Left forelimb (tissue), 1 donor: ENCODE results near the gene ST8SIA1.

Source experiments
- DNase-seq: peaks from one replicate; pipeline ENCODE4 v3.0.0-alpha.2; 2018; ENCODE audit warnings: low spot score

The ST8SIA1 gene

DNA sequence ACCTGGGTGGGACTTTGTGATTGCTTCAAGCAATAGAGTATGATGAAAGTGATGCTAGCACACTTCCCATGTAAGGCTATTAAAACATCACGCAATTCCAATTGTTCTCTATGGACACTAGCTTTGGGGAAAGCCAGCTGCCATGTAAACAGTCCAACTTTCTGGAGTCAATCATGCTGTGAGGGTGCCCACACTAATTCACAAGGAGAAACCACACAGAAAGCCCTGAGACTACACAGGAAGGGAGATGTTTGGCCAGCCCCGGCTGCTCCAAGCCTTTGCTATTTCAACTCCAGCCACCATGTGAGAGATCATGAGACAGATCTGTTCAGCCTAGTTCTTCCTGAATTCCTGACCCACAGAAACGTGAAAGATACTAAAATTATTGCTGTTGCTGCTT, 96.3 kb downstream of the ST8SIA1 start:
- no peak for DNase-seq

- DNase-seq: no peak
These were observed 99.9 kb downstream of the ST8SIA1 start for GRCh38 chr12:22234561-22234960.

GRCh38 chr12:22231836-22232235, 102.7 kb downstream of the ST8SIA1 start:
- no peak for DNase-seq

- DNase-seq: no peak
These were observed 103.4 kb downstream of the ST8SIA1 start for GRCh38 chr12:22231078-22231477.

GRCh38 chr12:22230280-22230794, 104.2 kb downstream of the ST8SIA1 start:
- no peak for DNase-seq

- no peak for DNase-seq
These were observed 104.7 kb downstream of the ST8SIA1 start for GRCh38 chr12:22229652-22230279.

GRCh38 chr12:22228022-22228875, 106.3 kb downstream of the ST8SIA1 start:
- no peak for DNase-seq

DNA sequence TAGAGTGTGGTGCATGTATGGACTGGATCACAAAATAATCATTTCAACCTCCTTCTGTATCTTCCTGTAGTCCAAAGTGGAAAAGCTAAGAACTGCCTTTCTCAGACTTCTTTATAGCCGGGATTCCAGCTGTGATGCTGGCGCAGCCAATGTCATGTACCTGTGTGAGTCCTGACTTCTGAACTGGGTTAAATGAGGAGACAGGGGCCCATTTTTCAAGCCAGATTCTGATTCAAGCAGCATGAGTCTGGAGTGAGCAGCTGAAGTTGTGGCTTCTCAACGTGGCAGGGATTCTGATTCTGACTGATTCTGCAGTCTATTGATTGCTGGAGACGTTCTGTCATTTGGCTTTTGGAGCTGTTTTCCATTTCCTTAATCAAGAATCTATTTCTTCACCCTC, 111.2 kb downstream of the ST8SIA1 start:
- DNase-seq: no peak

- no peak for DNase-seq
These were observed 117.0 kb downstream of the ST8SIA1 start for GRCh38 chr12:22217556-22217955.

- DNase-seq: no peak
These were observed 118.8 kb downstream of the ST8SIA1 start for GRCh38 chr12:22215467-22216253.

GRCh38 chr12:22211128-22211527, 123.4 kb downstream of the ST8SIA1 start:
- no peak for DNase-seq

- no peak for DNase-seq
These were observed 125.1 kb downstream of the ST8SIA1 start for GRCh38 chr12:22209422-22209821.

DNA sequence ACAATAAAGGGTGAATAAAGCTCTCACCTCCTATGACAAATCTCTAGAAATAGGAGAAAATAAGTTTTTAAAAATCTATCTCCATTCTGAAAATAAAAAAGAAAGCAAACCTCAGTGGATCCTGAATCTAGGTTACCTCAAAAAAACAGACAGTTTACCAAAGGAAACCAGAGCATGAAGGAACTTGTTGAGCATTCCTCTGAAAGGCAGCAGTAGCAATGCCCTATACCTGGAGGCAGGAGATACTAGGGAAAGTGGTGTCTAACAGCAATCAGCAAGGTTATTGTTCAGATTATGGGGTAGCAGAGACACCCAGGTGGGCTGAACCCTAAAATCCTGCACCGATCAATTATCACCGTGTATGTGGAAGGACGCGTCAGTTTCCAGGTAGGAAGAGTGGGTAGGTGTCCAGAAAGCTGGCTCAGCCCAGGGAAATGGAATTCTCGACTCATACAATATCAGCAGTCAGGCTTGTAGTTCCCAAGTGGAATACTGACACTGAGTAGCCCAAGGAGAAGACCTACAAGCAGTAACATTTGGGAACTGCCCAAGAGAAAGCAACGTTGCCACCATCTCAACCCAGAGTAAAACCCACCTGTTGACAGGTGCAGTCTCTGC, 128.3 kb downstream of the ST8SIA1 start:
- DNase-seq: no peak

DNA sequence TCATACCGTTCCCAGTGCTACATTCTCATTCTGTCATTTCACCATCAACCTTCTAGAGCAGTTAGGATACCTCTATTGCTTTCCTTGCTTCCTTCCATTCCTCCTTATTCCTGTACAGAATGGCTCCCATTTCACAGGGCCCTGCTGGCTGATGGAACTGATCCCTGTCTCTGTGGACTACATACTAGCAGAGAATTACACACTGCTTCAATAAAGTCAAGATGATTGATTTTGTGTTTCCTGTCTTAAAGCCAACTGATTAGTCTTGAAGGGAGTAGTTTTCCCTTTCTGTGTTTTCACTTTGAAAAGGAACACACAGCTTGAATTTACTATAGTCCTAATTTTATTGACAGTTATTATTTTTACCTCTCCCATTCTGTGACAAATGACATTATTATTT, 130.1 kb downstream of the ST8SIA1 start:
- no peak for DNase-seq

DNA sequence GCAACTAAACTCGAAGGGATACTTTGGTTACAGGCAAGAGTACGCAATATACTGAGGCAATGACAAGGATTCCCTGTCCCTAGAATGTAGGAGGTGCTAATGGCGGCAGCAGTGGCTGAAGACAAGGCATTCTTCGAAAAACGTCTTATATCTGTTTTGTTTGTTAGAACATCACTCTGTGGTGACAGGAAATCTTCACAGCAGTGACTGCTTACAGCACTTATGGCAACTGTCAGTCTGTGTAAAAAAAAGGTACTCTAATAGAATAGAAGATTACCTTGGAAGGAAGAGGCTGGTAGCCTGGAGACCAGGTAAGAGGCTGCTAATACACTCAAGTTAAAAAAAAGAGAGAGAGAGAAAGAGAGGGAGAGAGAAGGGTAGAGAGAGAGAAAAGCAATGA, 131.7 kb downstream of the ST8SIA1 start:
- DNase-seq: no peak

GRCh38 chr12:22201101-22201500, 133.4 kb downstream of the ST8SIA1 start:
- DNase-seq: no peak

DNA sequence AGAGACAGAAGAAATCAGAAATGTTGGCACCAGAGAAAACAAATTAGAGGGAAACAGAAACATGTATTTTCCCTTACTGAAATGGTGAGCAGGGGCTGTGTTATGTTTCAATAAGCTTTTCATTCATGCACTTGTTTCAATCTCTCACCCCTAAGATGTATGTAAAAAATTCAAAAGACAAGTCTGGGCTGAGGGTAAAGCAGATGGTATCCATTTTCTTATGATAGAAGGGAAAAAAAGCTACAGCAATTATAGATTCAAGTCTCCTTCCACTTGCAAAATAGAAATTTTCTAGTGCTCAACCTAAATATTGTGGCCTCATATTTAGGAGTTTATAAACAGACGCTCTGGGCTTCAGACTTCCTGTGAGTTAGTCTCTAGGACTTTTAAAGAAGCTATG, 138.3 kb downstream of the ST8SIA1 start:
- DNase-seq: no peak

DNA sequence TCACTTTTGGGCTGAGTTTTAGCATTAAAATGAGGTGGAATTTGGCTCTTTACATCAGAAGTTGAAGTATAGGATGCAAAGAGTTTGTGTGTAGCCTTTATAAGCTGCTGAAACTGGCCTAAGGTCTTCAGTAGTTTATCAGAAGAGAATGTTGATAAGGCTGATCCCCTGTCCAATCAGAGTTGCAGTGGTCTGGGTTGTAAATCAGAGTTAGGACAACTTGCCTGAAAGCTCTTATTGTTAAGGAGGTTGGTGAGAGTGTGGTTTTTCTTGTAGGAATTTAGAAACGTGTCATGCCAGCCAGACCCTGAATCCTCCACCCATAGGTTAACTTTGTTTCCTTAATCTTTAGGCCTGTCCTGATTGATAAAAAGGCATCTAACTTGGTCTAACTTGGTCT, 143.5 kb downstream of the ST8SIA1 start:
- DNase-seq: no peak

DNA sequence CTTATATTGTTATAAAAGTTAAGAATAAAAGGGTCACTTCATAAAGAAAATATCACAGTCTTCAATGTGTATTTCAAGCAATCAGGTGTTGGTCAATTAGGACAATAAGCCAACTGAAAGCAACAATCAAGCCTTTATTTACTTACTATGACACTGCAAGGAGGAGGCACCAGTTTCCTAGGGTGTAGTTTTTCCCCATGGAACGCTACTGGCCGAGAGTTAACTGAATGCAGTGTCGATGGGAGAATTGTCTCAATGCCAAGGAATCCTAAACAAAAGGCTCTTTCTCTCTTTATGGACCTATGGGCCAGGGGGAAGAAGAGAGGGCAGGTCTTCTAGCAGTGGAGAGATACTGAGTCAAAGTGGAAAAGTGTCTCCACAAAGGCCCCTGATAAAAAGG, 146.1 kb downstream of the ST8SIA1 start:
- DNase-seq: no peak

- no peak for DNase-seq
These were observed 153.8 kb downstream of the ST8SIA1 start for GRCh38 chr12:22180705-22181104.

DNA sequence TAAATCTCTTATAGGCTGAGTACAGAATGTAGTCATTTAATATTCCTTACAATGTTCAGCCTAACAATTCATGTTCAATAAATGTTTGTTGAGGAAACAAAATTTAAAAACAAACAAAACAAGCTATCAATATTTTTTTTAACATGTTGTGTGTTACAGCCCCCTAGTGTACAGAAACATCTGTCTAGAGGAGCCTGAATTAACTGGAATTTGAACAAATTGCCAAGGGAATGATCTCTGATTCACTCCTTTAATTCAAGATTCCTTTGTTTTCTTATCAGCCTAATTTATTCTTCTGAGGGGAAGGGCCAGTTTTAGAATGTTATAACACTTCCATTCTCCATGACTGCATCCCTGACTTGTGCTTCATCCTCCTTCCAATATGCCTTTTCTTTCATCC, 161.3 kb downstream of the ST8SIA1 start:
- no peak for DNase-seq

DNA sequence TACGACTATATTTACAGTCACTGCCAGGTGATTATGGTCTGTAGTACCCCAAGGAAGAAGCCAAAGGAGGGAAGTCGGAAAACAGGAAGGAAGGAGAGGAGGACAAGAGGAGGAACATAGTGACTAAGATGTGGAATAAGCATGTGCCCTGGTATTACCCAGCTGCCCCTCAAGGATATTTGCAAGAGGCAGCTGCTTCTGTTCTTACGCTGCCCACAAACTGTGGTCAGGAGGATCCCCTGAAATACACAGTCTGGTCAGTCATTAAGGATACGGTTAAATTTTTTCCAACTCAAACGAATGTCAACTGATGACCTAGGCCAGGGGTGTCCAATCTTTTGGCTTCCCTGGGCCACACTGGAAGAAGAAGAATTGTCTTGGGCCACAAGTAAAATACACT, 162.0 kb downstream of the ST8SIA1 start:
- DNase-seq: no peak
